ENCODE results near the gene CCDC85B. TPM values are rescaled to one million over a fixed set of nuclear protein-coding genes. Genes with fewer than 3 reads are reported as not detected.

CCDC85B gene
- total and polyA plus RNA-seq, 2 experiments from 2014 or later, result 15.1 to 41.6 TPM

DNA sequence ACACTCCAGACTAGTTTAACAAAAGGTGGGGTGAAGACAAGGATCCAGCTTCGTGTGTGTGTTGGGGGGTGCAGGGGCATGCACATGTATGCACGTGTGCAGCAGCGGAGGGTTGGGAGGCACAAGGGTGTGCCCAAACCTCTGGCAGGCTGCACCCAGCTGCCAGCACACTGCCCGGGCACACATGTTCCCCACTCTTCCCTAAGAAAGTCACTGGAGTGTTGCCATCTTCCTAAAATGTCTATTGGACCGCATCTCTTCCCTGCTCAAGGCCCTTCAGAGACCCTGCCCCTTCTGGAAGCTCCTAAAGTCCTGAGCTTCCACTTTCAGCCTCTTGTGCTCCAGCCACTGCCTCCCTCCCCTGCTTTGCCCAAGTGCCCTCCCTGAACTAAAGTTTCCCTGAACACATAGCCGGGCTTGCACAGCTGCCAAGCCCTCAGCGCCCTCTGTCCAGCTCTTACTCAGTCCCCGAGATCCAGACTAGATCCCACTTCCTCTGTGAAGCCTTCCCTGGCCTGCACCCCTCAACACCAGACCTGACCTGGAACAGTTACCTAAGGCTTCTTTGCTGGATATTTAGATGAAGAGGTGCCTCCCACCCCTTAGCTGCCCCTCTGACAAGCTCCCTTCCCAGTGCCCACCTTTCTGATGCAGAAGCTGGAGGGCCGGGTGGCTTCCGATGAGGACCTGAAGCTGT lies 38.5 kb upstream of the CCDC85B start:
- no peak for TF ChIP-seq EZH2 (IDR thresholded peaks at IDR 0.05; ENCODE audit: borderline replicate concordance)
- no peak for TF ChIP-seq EZH2phosphoT487 (IDR thresholded peaks at IDR 0.05; ENCODE audit: low read depth, severe bottlenecking, unreplicated experiment)
- TF ChIP-seq, protein P1, sequence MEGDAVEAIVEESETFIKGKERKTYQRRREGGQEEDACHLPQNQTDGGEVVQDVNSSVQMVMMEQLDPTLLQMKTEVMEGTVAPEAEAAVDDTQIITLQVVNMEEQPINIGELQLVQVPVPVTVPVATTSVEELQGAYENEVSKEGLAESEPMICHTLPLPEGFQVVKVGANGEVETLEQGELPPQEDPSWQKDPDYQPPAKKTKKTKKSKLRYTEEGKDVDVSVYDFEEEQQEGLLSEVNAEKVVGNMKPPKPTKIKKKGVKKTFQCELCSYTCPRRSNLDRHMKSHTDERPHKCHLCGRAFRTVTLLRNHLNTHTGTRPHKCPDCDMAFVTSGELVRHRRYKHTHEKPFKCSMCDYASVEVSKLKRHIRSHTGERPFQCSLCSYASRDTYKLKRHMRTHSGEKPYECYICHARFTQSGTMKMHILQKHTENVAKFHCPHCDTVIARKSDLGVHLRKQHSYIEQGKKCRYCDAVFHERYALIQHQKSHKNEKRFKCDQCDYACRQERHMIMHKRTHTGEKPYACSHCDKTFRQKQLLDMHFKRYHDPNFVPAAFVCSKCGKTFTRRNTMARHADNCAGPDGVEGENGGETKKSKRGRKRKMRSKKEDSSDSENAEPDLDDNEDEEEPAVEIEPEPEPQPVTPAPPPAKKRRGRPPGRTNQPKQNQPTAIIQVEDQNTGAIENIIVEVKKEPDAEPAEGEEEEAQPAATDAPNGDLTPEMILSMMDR (IDR thresholded peaks at IDR 0.05; ENCODE audit: poor library complexity), result no peak
- Histone ChIP-seq H2AFZ (no peak overlapping the region), H3K79me2 (peaks cover 32% of the 10 kb centered on the region), H3K4me3 (no peak overlapping the region), H3K4me1 (ENCODE audit: insufficient read depth) (peaks cover 29% of the 10 kb centered on the region), H3K27me3 (no peaks in the 10 kb centered on the region), H4K20me1 (ENCODE audit: insufficient read depth, poor library complexity, severe bottlenecking) (peaks cover 31% of the 10 kb centered on the region), H3K36me3 (replicated peaks; ENCODE audit: insufficient read depth, low read depth) (no peaks in the 10 kb centered on the region), H3K9me3 (ENCODE audit: low read depth) (no peaks in the 10 kb centered on the region), H3K9me2 (replicated peaks; ENCODE audit: insufficient read depth) (no peaks in the 10 kb centered on the region), H3K4me2 (no peak overlapping the region), H3K27ac (peak overlapping the region; percentile 88)
- WGBS (ENCODE audit: low lambda C conversion rate, missing lambda C conversion rate), result 95% methylated on average over 10 of the region's 10 CpGs
- DNase-seq (ENCODE audit: low spot score), result no peak

DNA sequence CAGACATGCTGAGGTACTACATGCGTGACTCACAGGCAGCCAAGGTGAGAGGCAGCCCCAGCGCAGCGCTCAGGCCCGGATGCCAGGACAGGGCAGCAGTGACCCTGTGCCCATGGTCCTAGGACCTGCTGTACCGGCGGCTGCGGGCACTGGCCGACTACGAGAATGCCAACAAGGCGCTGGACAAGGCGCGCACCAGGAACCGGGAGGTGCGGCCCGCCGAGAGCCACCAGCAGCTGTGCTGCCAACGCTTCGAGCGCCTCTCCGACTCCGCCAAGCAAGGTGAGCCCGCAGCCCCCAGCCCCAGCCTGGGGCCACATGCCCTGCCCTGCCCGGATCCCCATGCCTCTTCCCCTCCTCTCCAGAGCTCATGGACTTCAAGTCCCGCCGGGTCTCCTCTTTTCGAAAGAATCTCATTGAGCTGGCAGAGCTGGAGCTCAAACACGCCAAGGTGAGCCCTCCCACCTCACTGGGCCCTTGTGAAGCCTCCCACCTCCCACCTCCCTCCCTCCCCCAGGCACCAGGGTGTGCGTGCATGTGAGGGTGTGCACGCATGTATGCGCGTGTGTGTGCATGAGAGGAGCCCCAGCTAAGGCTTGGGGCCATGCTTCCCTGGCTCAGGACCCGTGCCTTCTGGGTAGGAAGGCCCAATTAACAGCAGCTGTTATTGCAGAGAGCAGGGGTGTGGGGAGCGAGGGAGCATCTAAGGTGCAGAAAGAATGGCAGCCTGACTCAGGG lies 37.8 kb upstream of the CCDC85B start:
- no peaks in the 10 kb centered on the region for H3K9me3 ChIP-seq (ENCODE audit: low read depth)
- H3K4me1 ChIP-seq (ENCODE audit: insufficient read depth), result peaks cover 29% of the 10 kb centered on the region
- no peak overlapping the region for H2AFZ ChIP-seq
- H4K20me1 ChIP-seq (ENCODE audit: insufficient read depth, poor library complexity, severe bottlenecking), result peaks cover 38% of the 10 kb centered on the region
- H3K27me3 ChIP-seq, result no peaks in the 10 kb centered on the region
- H3K9me2 ChIP-seq (replicated peaks; ENCODE audit: insufficient read depth), result no peaks in the 10 kb centered on the region
- peak; percentile 7 for DNase-seq (ENCODE audit: low spot score)
- WGBS (ENCODE audit: low lambda C conversion rate, missing lambda C conversion rate), result 95% methylated on average over 21 of the region's 33 CpGs
- peaks cover 39% of the 10 kb centered on the region for H3K79me2 ChIP-seq
- no peak overlapping the region for H3K4me2 ChIP-seq
- no peaks in the 10 kb centered on the region for H3K36me3 ChIP-seq (replicated peaks; ENCODE audit: insufficient read depth, low read depth)
- TF ChIP-seq, protein P1 (IDR thresholded peaks at IDR 0.05; ENCODE audit: poor library complexity), result no peak
- no peak for TF ChIP-seq EZH2 (IDR thresholded peaks at IDR 0.05; ENCODE audit: borderline replicate concordance)
- H3K4me3 ChIP-seq, result no peak overlapping the region
- H3K27ac ChIP-seq, result peak overlapping the region; percentile 88

DNA sequence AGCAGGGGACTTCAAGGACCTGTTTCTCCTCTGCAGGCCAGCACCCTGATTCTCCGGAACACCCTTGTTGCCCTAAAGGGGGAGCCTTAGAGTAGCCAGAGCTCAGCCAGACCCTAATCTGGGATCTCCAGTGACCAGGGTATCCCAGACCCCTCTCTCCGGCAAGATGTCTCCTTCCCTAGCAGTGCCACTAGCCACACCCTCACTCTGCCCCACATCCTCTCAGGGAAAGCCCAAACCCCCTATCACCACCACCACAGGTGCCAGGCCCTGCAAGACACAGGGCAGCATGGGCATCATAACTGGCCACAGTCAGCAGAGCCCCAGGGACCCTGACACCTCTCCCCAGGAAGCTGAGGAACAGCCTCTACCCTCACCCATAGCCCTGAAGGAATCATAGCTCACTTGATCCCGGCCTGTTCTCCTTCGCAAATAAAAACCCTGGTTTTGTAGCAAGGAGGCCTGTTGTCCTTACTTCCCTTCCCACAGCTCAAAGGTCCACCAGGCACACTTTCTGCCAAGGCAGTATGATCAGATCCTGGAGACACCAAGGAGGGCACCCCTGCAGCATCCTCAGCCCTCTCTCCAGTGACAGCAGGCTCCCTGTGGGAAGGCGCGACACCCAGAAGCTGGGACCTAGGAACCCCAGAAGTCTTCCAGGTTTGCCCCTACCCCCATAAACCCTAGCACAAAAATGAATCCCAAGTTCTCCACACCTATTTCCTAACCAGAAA lies 37.1 kb upstream of the CCDC85B start:
- DNase-seq (ENCODE audit: low spot score), result peak; percentile 11
- no peaks in the 10 kb centered on the region for H3K9me2 ChIP-seq (replicated peaks; ENCODE audit: insufficient read depth)
- H3K79me2 ChIP-seq, result peaks cover 39% of the 10 kb centered on the region
- H3K36me3 ChIP-seq (replicated peaks; ENCODE audit: insufficient read depth, low read depth), result no peaks in the 10 kb centered on the region
- TF ChIP-seq EZH2 (IDR thresholded peaks at IDR 0.05; ENCODE audit: borderline replicate concordance) (no peak), EZH2phosphoT487 (IDR thresholded peaks at IDR 0.05; ENCODE audit: low read depth, severe bottlenecking, unreplicated experiment) (no peak)
- TF ChIP-seq, protein P1 (IDR thresholded peaks at IDR 0.05; ENCODE audit: poor library complexity), result no peak
- no peaks in the 10 kb centered on the region for H3K27me3 ChIP-seq
- WGBS (ENCODE audit: low lambda C conversion rate, missing lambda C conversion rate), result 95% methylated on average over 6 of the region's 6 CpGs
- peaks cover 38% of the 10 kb centered on the region for H4K20me1 ChIP-seq (ENCODE audit: insufficient read depth, poor library complexity, severe bottlenecking)
- H3K27ac ChIP-seq, result peak overlapping the region; percentile 88
- peak overlapping the region; percentile 42 for H3K4me2 ChIP-seq
- H3K4me1 ChIP-seq (ENCODE audit: insufficient read depth), result peaks cover 29% of the 10 kb centered on the region
- H3K4me3 ChIP-seq, result no peak overlapping the region
- H3K9me3 ChIP-seq (ENCODE audit: low read depth), result no peaks in the 10 kb centered on the region
- no peak overlapping the region for H2AFZ ChIP-seq
